GM12865 (cell line): ENCODE results near the gene KCNK5.

Experiments
- DNase-seq: peaks from one replicate; pipeline ENCODE4 v3.0.0; 2010; ENCODE audit warnings: low read depth
- H3K4me3 ChIP-seq: 2 replicates; pipeline ENCODE4 v1.5.1; 2011; ENCODE audit warnings: mild to moderate bottlenecking, low read depth, low read length, control low read depth
- CTCF ChIP-seq: IDR thresholded peaks from 2 replicates; pipeline ENCODE4 v1.5.1; 2011; ENCODE audit warnings: low read length, control low read depth, low read depth, inconsistent platforms; ENCODE audit not compliant: insufficient read depth; ENCODE audit errors: missing control alignments

KCNK5 gene

GRCh38 chr6:39198528-39198927, 30.7 kb downstream of the KCNK5 start:
- DNase-seq = no peak
- TF ChIP-seq CTCF = no peak
- H3K4me3 ChIP-seq = no peak overlapping the region

- DNase-seq = no peak
- H3K4me3 ChIP-seq = no peak overlapping the region
These were observed 31.3 kb downstream of the KCNK5 start for GRCh38 chr6:39197922-39198500.

GRCh38 chr6:39197521-39197920, 31.8 kb downstream of the KCNK5 start:
- no peak overlapping the region for H3K4me3 ChIP-seq
- no peak for DNase-seq
- TF ChIP-seq CTCF = no peak

More at GRCh38 chr6:39197922-39198500, 31.3 kb downstream of the KCNK5 start:
- no peak for TF ChIP-seq CTCF

- DNase-seq = no peak
- TF ChIP-seq CTCF = no peak
These were observed 32.6 kb downstream of the KCNK5 start for GRCh38 chr6:39196673-39197091.

GRCh38 chr6:39195792-39196385, 33.4 kb downstream of the KCNK5 start:
- DNase-seq = no peak
- TF ChIP-seq CTCF = no peak
- H3K4me3 ChIP-seq = no peak overlapping the region

More at GRCh38 chr6:39196673-39197091, 32.6 kb downstream of the KCNK5 start:
- H3K4me3 ChIP-seq = no peak overlapping the region

- TF ChIP-seq CTCF = no peak
- no peak overlapping the region for H3K4me3 ChIP-seq
- no peak for DNase-seq
These were observed 34.8 kb downstream of the KCNK5 start for GRCh38 chr6:39194466-39194865.
